Neural progenitor cell (in vitro differentiated cells): ENCODE results near the gene EPHB6. TPM values are rescaled to one million over a fixed set of nuclear protein-coding genes. Genes with fewer than 3 reads are reported as not detected.

Source experiments
- DNase-seq: peaks from one replicate; pipeline ENCODE4 v3.0.0-alpha.2; 2016; ENCODE audit warnings: low spot score
- H2AFZ ChIP-seq: fragments of 200-600 bp; sonication (generic); replicated peaks from 2 replicates; pipeline ENCODE4 v1.6.1; 2016; ENCODE audit warnings: antibody characterized with exemption
- H3F3A ChIP-seq: fragments of 200-600 bp; sonication (generic); 2 replicates; pipeline ENCODE4 v1.6.1; 2016; ENCODE audit warnings: antibody characterized with exemption, low read depth
- H3K27ac ChIP-seq: fragments of 200-600 bp; sonication (generic); 2 replicates; pipeline ENCODE4 v1.5.1; 2016; ENCODE audit warnings: mild to moderate bottlenecking
- H3K27me3 ChIP-seq: fragments of 200-600 bp; sonication (generic); 2 replicates; pipeline ENCODE4 v1.6.1; 2016; ENCODE audit warnings: mild to moderate bottlenecking, moderate library complexity
- H3K36me3 ChIP-seq: fragments of 200-600 bp; sonication (generic); 2 replicates; pipeline ENCODE4 v1.5.1; 2016
- H3K4me1 ChIP-seq: fragments of 200-600 bp; sonication (generic); 2 replicates; pipeline ENCODE4 v1.6.1; 2016; ENCODE audit warnings: mixed run types
- H3K4me2 ChIP-seq: fragments of 200-600 bp; sonication (generic); 2 replicates; pipeline ENCODE4 v1.6.1; 2016
- H3K4me3 ChIP-seq: fragments of 200-600 bp; sonication (generic); 2 replicates; pipeline ENCODE4 v1.5.1; 2016
- H3K79me2 ChIP-seq: fragments of 200-600 bp; sonication (generic); 2 replicates; pipeline ENCODE4 v1.6.1; 2016; ENCODE audit warnings: low read depth
- H3K9ac ChIP-seq: fragments of 200-600 bp; sonication (generic); 2 replicates; pipeline ENCODE4 v1.6.1; 2016
- H3K9me3 ChIP-seq: fragments of 200-600 bp; sonication (generic); 2 replicates; pipeline ENCODE4 v1.5.1; 2016; ENCODE audit warnings: low read depth
- H4K20me1 ChIP-seq: fragments of 200-600 bp; sonication (generic); 2 replicates; pipeline ENCODE4 v1.6.1; 2016; ENCODE audit warnings: low read depth
- H3K27ac Mint-ChIP-seq: 3 replicates; pipeline ENCODE4 v1.8.0; 2021; ENCODE audit warnings: mixed read lengths
- H3K27me3 Mint-ChIP-seq: 2 replicates; pipeline ENCODE4 v1.8.0; 2022; ENCODE audit warnings: low read depth, mild to moderate bottlenecking, inconsistent platforms, moderate library complexity, mixed read lengths; ENCODE audit not compliant: insufficient read depth
- H3K36me3 Mint-ChIP-seq: 3 replicates; pipeline ENCODE4 v1.8.0; 2021; ENCODE audit warnings: mixed read lengths
- H3K4me1 Mint-ChIP-seq: 3 replicates; pipeline ENCODE4 v1.8.0; 2021; ENCODE audit warnings: mixed read lengths
- H3K4me3 Mint-ChIP-seq: 3 replicates; pipeline ENCODE4 v1.8.0; 2021; ENCODE audit warnings: mild to moderate bottlenecking, moderate library complexity, mixed read lengths
- H3K9me3 Mint-ChIP-seq: 3 replicates; pipeline ENCODE4 v1.8.0; 2020; ENCODE audit warnings: mixed read lengths
- EZH2 ChIP-seq: fragments of 200-600 bp; sonication (generic); IDR thresholded peaks from 2 replicates; pipeline ENCODE4 v1.6.1; 2017; ENCODE audit warnings: antibody characterized with exemption, mild to moderate bottlenecking, moderate library complexity
- EZH2phosphoT487 ChIP-seq: fragments of 200-600 bp; sonication (generic); IDR thresholded peaks from 2 replicates; pipeline ENCODE4 v1.6.1; 2017; ENCODE audit warnings: antibody characterized with exemption
- total RNA-seq: library from RNA; depleted of rRNA; stranded (reverse); fragments of >200 nt; gene quantifications from 2 replicates; pipeline ENCODE4 v1.2.3, GENCODE V29; 2015; ENCODE audit warnings: low replicate concordance
- TF ChIP-seq, protein P1 (sequence below): fragments of 200-600 bp; sonication (generic); IDR thresholded peaks from 2 replicates; pipeline ENCODE4 v1.5.1; 2017; ENCODE audit warnings: antibody characterized with exemption, mild to moderate bottlenecking

Gene EPHB6
- total RNA-seq, 1 donor from 2014 or later, result 4.8 TPM

DNA sequence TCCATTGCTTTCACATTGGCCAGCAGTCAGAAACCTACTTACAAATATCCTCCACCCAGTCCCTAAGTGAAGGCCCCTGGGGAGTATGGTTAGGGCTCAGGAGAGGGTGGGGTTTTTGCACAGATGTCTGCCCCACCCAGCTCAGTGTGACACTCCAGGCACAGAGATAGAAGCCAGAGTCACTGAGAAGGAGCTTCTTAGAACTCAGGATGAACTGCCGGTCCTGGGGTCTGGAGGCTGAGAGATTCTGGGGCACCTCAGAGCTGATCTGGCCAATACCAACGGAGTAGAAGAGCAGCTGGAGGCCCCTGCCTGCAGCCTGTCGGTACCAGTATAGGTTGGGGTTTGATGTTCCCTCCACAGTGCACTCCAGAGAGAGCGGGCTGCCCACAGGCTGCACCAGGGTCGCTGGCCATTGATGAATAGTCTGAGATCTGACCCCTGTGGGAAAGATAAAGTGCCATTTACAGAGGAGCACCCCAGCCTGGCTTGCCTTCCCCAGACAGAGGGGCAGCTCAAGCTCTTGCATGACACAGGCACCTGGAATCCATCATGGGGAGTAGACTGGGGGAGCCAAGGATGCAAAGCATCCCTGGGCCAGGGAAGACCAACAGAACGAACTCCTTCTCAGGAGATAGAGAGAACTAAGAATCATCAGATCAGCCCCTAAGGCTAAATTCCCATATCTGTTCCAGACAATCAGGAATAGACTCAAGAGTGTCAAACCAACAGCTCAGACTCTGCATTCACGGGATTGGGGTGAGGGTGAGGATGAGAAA, 42.2 kb upstream of the EPHB6 start:
- DNase-seq, result no peak
- H3K27me3 Mint-ChIP-seq, result peaks cover 4% of the 10 kb centered on the region
- H3K27ac Mint-ChIP-seq, result no peak overlapping the region
- no peaks in the 10 kb centered on the region for H3K27me3 ChIP-seq
- H3F3A ChIP-seq, result no peaks in the 10 kb centered on the region
- H3K9ac ChIP-seq, result no peak overlapping the region
- H3K79me2 ChIP-seq, result no peaks in the 10 kb centered on the region
- H4K20me1 ChIP-seq, result no peaks in the 10 kb centered on the region
- no peak overlapping the region for H3K27ac ChIP-seq
- no peaks in the 10 kb centered on the region for H3K36me3 ChIP-seq
- H2AFZ ChIP-seq, result no peak overlapping the region
- no peak overlapping the region for H3K4me3 ChIP-seq
- H3K36me3 Mint-ChIP-seq, result no peaks in the 10 kb centered on the region
- H3K9me3 ChIP-seq, result no peaks in the 10 kb centered on the region
- TF ChIP-seq EZH2phosphoT487, result no peak
- TF ChIP-seq EZH2, result no peak
- TF ChIP-seq, protein P1, sequence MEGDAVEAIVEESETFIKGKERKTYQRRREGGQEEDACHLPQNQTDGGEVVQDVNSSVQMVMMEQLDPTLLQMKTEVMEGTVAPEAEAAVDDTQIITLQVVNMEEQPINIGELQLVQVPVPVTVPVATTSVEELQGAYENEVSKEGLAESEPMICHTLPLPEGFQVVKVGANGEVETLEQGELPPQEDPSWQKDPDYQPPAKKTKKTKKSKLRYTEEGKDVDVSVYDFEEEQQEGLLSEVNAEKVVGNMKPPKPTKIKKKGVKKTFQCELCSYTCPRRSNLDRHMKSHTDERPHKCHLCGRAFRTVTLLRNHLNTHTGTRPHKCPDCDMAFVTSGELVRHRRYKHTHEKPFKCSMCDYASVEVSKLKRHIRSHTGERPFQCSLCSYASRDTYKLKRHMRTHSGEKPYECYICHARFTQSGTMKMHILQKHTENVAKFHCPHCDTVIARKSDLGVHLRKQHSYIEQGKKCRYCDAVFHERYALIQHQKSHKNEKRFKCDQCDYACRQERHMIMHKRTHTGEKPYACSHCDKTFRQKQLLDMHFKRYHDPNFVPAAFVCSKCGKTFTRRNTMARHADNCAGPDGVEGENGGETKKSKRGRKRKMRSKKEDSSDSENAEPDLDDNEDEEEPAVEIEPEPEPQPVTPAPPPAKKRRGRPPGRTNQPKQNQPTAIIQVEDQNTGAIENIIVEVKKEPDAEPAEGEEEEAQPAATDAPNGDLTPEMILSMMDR, result no peak
- no peaks in the 10 kb centered on the region for H3K4me1 ChIP-seq
- H3K4me2 ChIP-seq, result no peak overlapping the region
- H3K4me3 Mint-ChIP-seq, result no peak overlapping the region
- peaks cover 4% of the 10 kb centered on the region for H3K4me1 Mint-ChIP-seq
- H3K9me3 Mint-ChIP-seq, result no peaks in the 10 kb centered on the region

GRCh38 chr7:142813226-142813625, 41.6 kb upstream of the EPHB6 start:
- Mint-ChIP-seq H3K4me3 (no peak overlapping the region), H3K4me1 (peaks cover 4% of the 10 kb centered on the region), H3K27ac (no peak overlapping the region), H3K36me3 (no peaks in the 10 kb centered on the region), H3K27me3 (peaks cover 4% of the 10 kb centered on the region), H3K9me3 (no peaks in the 10 kb centered on the region)
- no peak overlapping the region for H3K4me2 ChIP-seq
- no peak overlapping the region for H2AFZ ChIP-seq
- H3K36me3 ChIP-seq, result no peaks in the 10 kb centered on the region
- no peaks in the 10 kb centered on the region for H3F3A ChIP-seq
- H3K9ac ChIP-seq, result no peak overlapping the region
- H4K20me1 ChIP-seq, result no peaks in the 10 kb centered on the region
- H3K79me2 ChIP-seq, result no peaks in the 10 kb centered on the region
- H3K4me3 ChIP-seq, result no peak overlapping the region
- H3K4me1 ChIP-seq, result no peaks in the 10 kb centered on the region
- H3K27ac ChIP-seq, result no peak overlapping the region
- H3K27me3 ChIP-seq, result no peaks in the 10 kb centered on the region
- DNase-seq, result no peak
- no peaks in the 10 kb centered on the region for H3K9me3 ChIP-seq
- TF ChIP-seq, protein P1, result no peak
- no peak for TF ChIP-seq EZH2
- no peak for TF ChIP-seq EZH2phosphoT487

- Histone ChIP-seq H3K27me3 (no peaks in the 10 kb centered on the region), H3K27ac (no peak overlapping the region), H4K20me1 (no peaks in the 10 kb centered on the region), H3K4me2 (no peak overlapping the region), H3K9ac (no peak overlapping the region), H3K4me3 (no peak overlapping the region), H3K4me1 (no peaks in the 10 kb centered on the region), H3K79me2 (no peaks in the 10 kb centered on the region), H3F3A (no peaks in the 10 kb centered on the region), H2AFZ (no peak overlapping the region), H3K36me3 (no peaks in the 10 kb centered on the region), H3K9me3 (no peaks in the 10 kb centered on the region)
- H3K27me3 Mint-ChIP-seq, result peaks cover 4% of the 10 kb centered on the region
- H3K36me3 Mint-ChIP-seq, result no peaks in the 10 kb centered on the region
- H3K27ac Mint-ChIP-seq, result no peak overlapping the region
- H3K4me3 Mint-ChIP-seq, result no peak overlapping the region
- H3K4me1 Mint-ChIP-seq, result peaks cover 4% of the 10 kb centered on the region
- DNase-seq, result no peak
- TF ChIP-seq, protein P1, result no peak
- no peak for TF ChIP-seq EZH2phosphoT487
- no peak for TF ChIP-seq EZH2
- H3K9me3 Mint-ChIP-seq, result no peaks in the 10 kb centered on the region
These were observed 41.2 kb upstream of the EPHB6 start for GRCh38 chr7:142813699-142814098.
